Aorta (tissue), 5 donors: ENCODE data around the gene NEDD4L. TPM values are rescaled to one million over a fixed set of nuclear protein-coding genes. Genes with fewer than 3 reads are reported as not detected.
"Not testable (repeated sequence)": the region's sequence is repeated elsewhere in the genome, so short reads cannot be mapped to it uniquely, and the experiment has no call there.

ENCODE experiments used
- ATAC-seq: fragments of 200-7000 bp; cut with Tn5 transposase; one replicate; pipeline ENCODE4 v1.9.1; 2022; ENCODE audit warnings: moderate library complexity; ENCODE audit not compliant: low FRiP score
- DNase-seq, 2 donors: peaks; one replicate each; pipeline ENCODE4 v3.0.0-alpha.2; 2020
- H3K27ac ChIP-seq, 2 donors: one replicate each; pipeline ENCODE4 v1.5.1; 2013; ENCODE audit warnings: low read length in 2 of 2, mild to moderate bottlenecking in 2 of 2, moderate library complexity in 2 of 2, control low read depth in 1 of 2, inconsistent platforms in 1 of 2, low read depth in 1 of 2
- H3K27me3 ChIP-seq, 2 donors: one replicate each; pipeline ENCODE4 v1.6.1; 2013; ENCODE audit warnings: control low read depth in 1 of 2, low read length in 1 of 2, mild to moderate bottlenecking in 1 of 2, moderate library complexity in 1 of 2; ENCODE audit not compliant: insufficient read depth in 2 of 2, control insufficient read depth in 1 of 2
- H3K36me3 ChIP-seq, 2 donors: one replicate each; pipeline ENCODE4 v1.6.1; 2013; ENCODE audit warnings: control low read depth in 1 of 2, low read length in 1 of 2, mild to moderate bottlenecking in 1 of 2; ENCODE audit not compliant: insufficient read depth in 2 of 2, control insufficient read depth in 1 of 2
- H3K4me1 ChIP-seq, 2 donors: one replicate each; pipeline ENCODE4 v1.6.1; 2013; ENCODE audit warnings: low read length in 2 of 2, control low read depth in 1 of 2, mild to moderate bottlenecking in 1 of 2, moderate library complexity in 1 of 2; ENCODE audit not compliant: insufficient read depth in 2 of 2, control insufficient read depth in 1 of 2
- H3K4me3 ChIP-seq, 2 donors: one replicate each; pipeline ENCODE4 v1.5.1; 2013; ENCODE audit warnings: low read length in 2 of 2, control low read depth in 1 of 2, mild to moderate bottlenecking in 1 of 2
- H3K9me3 ChIP-seq: one replicate; pipeline ENCODE4 v1.6.1; 2013; ENCODE audit warnings: mild to moderate bottlenecking, low read length; ENCODE audit not compliant: control insufficient read depth
- WGBS, 2 donors: extraction: QIAGEN DNeasy Blood & Tissue Kit; methylation state at CpG; one replicate each; pipeline ENCODE4 v1.1.7; 2013; 5-methylcytosine and 5-hydroxymethylcytosine counted together
- intact Hi-C, 2 donors: fragments of 100-400 bp; cut with DNase I; formaldehyde crosslinking; loops; one replicate each; pipeline versions ENCODE4 v1.14.2 to v1.15.0; 2022
- polyA plus RNA-seq, 2 donors: library from polyadenylated mRNA; stranded (reverse); fragments of 200-250 nt; gene quantifications; one replicate each; pipeline ENCODE4 v1.2.3, GENCODE V29; 2013
- total RNA-seq, 2 donors: library from RNA; stranded (reverse); fragmentation: NEBNext Ultra II Directional; extraction: Animal tissue kit (Norgen Biotek cat#: 25700); gene quantifications; one replicate each; pipeline ENCODE4 v1.2.1, GENCODE V29; 2021
- donor health status: healthy with polysubstance abuse.
- donor health status: Bipolar disorder and iron deficiency.
- donor health status: DM: no; HTN: no; CAD: no.
- donor health status: DM: no; HTN: no; CAD: no.
- donor health status: DM: yes; HTN: yes; CAD: no.

NEDD4L gene
- total and polyA plus RNA-seq, 4 donors, result 4.0 to 24.0 (median 17.8) TPM

DNA sequence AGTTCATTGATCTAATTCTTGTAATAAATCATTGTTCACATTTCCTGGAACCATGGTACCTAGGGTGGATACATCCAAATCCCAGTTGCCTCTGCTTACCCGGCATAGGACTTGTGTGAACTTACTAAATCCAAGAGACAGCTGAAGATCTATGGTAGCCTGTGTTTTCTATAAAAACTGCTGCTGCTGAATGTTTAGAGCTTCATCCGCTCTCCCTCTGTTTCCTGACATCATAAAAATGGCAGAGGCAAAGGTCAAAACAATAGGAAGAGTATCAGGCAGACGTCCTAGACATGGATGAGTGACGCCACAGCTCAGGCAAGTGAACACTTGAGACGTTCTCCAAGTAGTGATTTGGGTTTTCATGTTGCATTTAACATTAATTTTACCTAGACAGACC lies 326.6 kb downstream of the NEDD4L start:
- no peak for ATAC-seq
- no peaks in the 10 kb centered on the region for H3K9me3 ChIP-seq
- DNase-seq, result no peak
- WGBS, 2 donors, result 88% methylated on average over 5 of the region's 5 CpGs
- no peaks in the 10 kb centered on the region for H3K27me3 ChIP-seq
- H3K4me3 ChIP-seq, result no peak overlapping the region
- H3K4me1 ChIP-seq, result no peaks in the 10 kb centered on the region
- H3K36me3 ChIP-seq, result peaks cover 0 to 1% of the 10 kb centered on the region in 2 donors
- no peak overlapping the region for H3K27ac ChIP-seq
- intact Hi-C loops, result loop anchor here in 1 of 2 donors (10.0 kb wide), 1 partner anchor 64 kb away; no protein-coding TSS in a partner anchor

DNA sequence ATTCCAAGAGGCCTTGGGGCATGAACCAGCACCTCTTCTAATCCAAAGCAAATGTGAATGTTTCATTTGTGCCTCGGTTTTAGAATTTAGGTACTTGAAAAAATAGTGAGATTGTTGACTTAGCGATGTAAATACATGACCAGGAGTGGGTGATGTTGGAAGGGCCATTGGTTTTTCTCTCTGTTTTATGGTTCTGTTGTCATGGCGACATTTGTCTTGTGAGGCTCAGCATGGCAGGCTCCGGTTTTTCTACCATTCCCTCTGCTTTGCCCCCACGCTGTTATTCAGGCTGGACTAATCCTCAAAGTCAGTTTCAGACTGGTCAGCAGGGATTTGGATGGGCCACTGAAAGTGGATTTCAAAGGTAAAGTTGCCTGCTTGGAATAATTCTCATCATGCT lies 329.5 kb downstream of the NEDD4L start:
- no peaks in the 10 kb centered on the region for H3K4me1 ChIP-seq
- H3K9me3 ChIP-seq, result no peaks in the 10 kb centered on the region
- H3K36me3 ChIP-seq, result peaks cover 0 to 1% of the 10 kb centered on the region in 2 donors
- no peak overlapping the region for H3K4me3 ChIP-seq
- DNase-seq, result no peak
- WGBS, 2 donors, result 74 to 75% methylated on average over 5 of the region's 5 CpGs
- no peak for ATAC-seq
- intact Hi-C loops, result loop anchor here in 1 of 2 donors (10.0 kb wide), 1 partner anchor 61 kb away; no protein-coding TSS in a partner anchor
- no peaks in the 10 kb centered on the region for H3K27me3 ChIP-seq
- no peak overlapping the region for H3K27ac ChIP-seq

DNA sequence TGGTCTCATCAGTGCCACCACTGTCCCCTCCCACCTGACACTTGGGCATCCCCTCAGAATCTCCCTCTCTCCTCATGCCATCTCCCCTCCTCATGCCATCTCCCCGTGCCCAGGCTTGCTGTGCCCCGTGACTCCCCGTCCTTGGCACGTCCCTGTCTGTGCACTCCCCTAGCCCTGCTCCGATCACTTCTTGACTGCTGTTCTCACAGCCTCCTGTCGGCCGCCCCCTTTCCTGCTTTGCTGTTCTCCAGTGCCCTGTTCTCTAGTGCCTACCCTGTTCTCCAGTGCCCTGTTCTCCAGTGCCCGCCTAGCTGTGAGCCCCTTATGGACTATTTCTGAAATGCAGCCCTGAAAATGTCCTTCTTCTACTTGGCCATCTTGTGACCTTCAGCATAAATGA lies 331.0 kb downstream of the NEDD4L start:
- DNase-seq, result no peak
- 95 to 97% methylated on average over 8 of the region's 8 CpGs for WGBS, 2 donors
- ATAC-seq, result no peak
- H3K4me3 ChIP-seq, result no peak overlapping the region
- H3K27ac ChIP-seq, result no peak overlapping the region
- no peaks in the 10 kb centered on the region for H3K4me1 ChIP-seq
- no peaks in the 10 kb centered on the region for H3K27me3 ChIP-seq
- H3K36me3 ChIP-seq, result peaks cover 0 to 1% of the 10 kb centered on the region in 2 donors
- intact Hi-C loops, result loop anchor here in 1 of 2 donors (10.0 kb wide), 1 partner anchor 60 kb away; no protein-coding TSS in a partner anchor
- H3K9me3 ChIP-seq, result no peaks in the 10 kb centered on the region

DNA sequence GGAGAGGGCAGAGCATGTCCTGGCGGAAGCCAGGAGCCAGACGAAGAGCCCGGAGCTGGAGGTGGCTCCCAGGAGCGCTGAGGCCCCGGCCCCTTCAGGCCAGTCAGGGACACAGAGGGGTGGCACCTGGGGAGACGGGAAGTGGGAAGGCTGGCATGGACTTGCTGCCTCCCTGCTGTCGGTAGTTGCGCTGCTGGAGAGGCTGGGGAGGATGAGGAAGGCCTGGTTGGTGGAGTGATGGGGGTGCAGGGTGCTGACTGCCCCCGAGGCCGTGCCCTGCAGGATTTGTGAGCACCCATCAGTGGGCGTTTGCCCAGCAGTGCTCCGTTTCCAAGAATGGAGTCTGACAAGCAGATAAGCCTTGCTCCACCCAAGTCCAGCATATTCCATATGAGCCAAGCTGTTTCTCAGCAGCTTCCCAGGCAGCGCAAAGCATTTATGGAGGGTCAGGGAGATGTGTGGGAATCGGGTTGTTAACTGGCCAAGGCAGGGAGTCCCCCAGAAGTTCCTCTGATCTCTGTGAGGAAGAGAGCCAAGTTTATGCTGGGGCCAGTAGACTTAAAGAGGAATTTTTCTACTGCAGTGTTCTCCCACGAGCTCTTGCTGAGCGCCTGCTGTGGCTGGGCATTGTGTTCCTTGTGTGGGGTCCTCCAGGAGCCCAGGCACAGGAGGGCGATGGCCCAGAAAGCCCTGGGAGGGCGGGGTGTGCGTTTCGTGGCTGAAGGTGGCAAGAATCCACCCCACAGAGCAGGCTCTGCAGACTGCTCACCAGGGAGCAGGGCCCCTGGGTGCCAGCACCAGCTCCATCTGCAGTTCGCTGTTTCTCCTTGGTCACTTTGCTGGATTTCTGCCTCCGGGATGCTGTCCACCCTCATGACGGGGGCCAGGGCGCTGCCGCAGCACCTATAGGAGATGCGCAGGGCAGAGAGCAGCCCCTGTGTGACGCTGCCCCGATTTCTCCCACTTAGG lies 334.7 kb downstream of the NEDD4L start:
- Histone ChIP-seq H3K4me3 (no peak overlapping the region), H3K36me3 (no peaks in the 10 kb centered on the region), H3K27ac (no peak overlapping the region), H3K4me1 (no peaks in the 10 kb centered on the region), H3K9me3 (no peaks in the 10 kb centered on the region), H3K27me3 (no peaks in the 10 kb centered on the region)
- DNase-seq (no peak), ATAC-seq (no peak)
- 70 to 71% methylated on average over 28 of the region's 28 CpGs for WGBS, 2 donors
- intact Hi-C loops, result loop anchor here in 1 of 2 donors (10.0 kb wide), 1 partner anchor 56 kb away; no protein-coding TSS in a partner anchor

DNA sequence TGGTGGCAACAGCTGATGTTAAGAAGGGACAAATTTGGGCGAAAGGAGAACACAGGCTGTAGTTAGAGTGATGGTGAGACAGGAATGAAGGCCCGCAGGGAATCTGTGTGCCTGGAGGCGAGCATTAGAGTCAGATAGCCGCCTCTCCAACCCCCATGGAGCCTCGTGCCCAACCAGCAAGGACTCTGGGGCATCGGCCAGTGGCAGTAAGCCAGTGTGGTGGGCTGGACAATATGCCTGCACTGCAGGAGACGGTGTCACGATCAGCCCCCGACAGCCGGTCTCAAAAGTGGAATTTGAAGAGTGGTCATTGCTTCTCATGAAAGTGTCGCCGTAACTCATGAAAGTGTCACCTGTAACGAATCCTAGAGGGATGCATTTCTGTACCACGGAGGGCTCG lies 335.4 kb downstream of the NEDD4L start:
- no peaks in the 10 kb centered on the region for H3K9me3 ChIP-seq
- intact Hi-C loops, result loop anchor here in 1 of 2 donors (10.0 kb wide), 1 partner anchor 55 kb away; no protein-coding TSS in a partner anchor
- WGBS, 2 donors, result 89 to 94% methylated on average over 15 of the region's 15 CpGs
- H3K36me3 ChIP-seq, result no peaks in the 10 kb centered on the region
- no peaks in the 10 kb centered on the region for H3K4me1 ChIP-seq
- no peaks in the 10 kb centered on the region for H3K27me3 ChIP-seq
- no peak overlapping the region for H3K27ac ChIP-seq
- ATAC-seq (no peak), DNase-seq (no peak)
- H3K4me3 ChIP-seq, result no peak overlapping the region

DNA sequence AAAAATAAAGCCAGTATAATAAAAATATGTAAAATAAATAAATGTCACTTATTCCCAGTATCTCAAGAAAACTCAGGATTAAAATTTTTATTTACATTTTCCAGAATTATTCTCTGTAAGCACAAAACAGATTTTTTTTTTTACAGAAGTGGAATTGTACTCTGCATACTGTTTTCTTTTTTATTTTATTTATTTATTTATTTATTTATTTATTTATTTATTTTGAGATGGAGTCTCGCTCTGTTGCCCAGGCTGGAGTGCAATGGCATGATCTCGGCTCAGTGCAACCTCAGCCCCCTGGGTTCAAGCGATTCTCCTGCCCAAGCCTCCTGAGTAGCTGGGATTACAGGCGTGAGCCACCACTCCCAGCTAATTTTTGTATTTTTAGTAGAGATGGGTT lies 336.1 kb downstream of the NEDD4L start:
- intact Hi-C loops, H3K27me3 ChIP-seq, H3K27ac ChIP-seq, H3K9me3 ChIP-seq, ATAC-seq, H3K36me3 ChIP-seq, DNase-seq, H3K4me3 ChIP-seq, H3K4me1 ChIP-seq: not testable (repeated sequence)
- WGBS, 2 donors, result 98 to 99% methylated on average over 4 of the region's 4 CpGs

DNA sequence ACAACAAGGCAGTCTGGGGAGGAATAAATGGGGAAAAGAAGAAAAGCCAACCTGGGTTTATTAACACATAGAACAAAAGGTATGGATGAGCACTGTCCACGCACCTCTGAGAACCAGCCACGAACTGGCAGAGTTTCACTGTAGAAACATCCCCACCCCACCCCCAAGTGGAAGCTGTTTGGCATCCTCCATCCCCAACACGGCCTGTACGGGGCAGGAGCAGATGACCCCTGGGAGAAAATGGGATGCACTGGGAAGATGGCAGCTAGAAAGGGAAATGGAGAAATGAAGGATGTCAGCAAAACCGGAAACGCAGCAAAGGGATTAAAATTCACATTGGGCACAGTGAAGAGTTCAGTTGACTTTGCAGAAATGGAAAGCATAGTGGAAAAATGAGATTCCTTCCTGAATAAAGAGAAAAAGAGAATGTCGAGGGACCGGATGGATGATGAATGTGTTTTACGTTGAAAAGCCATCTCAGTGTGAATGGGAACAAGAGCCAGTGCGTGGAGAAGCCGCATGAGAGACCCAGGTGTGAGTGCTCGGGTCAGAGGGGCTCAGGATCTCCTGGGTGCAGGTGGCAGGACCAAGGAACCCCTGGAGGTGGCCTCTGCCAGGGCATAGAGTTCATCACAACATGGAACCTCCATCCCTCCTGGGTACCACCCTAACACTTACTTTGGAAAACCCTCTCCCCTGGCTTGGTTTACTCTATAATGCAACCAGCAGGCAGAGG lies 337.8 kb downstream of the NEDD4L start:
- no peaks in the 10 kb centered on the region for H3K4me1 ChIP-seq
- 94 to 95% methylated on average over 12 of the region's 12 CpGs for WGBS, 2 donors
- H3K27me3 ChIP-seq, result no peaks in the 10 kb centered on the region
- intact Hi-C loops, result no loop called here
- no peaks in the 10 kb centered on the region for H3K36me3 ChIP-seq
- no peaks in the 10 kb centered on the region for H3K9me3 ChIP-seq
- H3K27ac ChIP-seq, result no peak overlapping the region
- no peak for DNase-seq
- no peak for ATAC-seq
- no peak overlapping the region for H3K4me3 ChIP-seq

DNA sequence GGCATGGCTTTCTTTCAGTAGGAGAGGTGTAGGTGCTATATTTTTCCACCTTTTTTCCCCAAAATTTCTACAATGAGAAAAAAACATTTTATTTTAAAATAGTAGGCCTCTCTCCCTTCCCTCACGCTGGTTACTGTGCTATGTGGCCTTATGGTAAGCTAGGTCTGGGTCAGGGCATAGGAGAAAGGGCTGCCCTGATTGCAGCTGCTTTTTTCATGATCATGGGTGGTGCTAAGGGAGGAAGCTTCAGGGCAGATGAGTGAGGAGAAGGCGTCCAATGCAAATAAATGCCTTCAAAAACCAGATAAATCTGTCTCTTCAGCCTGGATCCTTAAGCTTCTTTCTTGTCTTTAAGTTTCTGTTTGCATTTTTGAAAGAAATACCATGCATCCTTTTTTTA lies 338.4 kb downstream of the NEDD4L start:
- WGBS, 2 donors, result 90% methylated on average over 2 of the region's 2 CpGs
- DNase-seq, result no peak
- Histone ChIP-seq H3K4me3 (no peak overlapping the region), H3K36me3 (no peaks in the 10 kb centered on the region), H3K4me1 (no peaks in the 10 kb centered on the region), H3K27me3 (no peaks in the 10 kb centered on the region), H3K9me3 (no peaks in the 10 kb centered on the region), H3K27ac (no peak overlapping the region)
- intact Hi-C loops, result no loop called here
- no peak for ATAC-seq
